Fibroblast of pulmonary artery (primary cell): ENCODE measurements around the gene EFCAB6.

Experiments used
- DNase-seq: peaks from one replicate; pipeline ENCODE4 v3.0.0-alpha.2; 2010; ENCODE audit warnings: low read depth
- H3K4me3 ChIP-seq: replicated peaks from 2 replicates; pipeline ENCODE4 v1.5.1; 2011; ENCODE audit warnings: low read depth, mild to moderate bottlenecking, control low read depth, low read length, moderate library complexity
- TF ChIP-seq, protein P1 (sequence below): IDR thresholded peaks from 2 replicates; pipeline ENCODE4 v1.5.1; 2011; ENCODE audit warnings: mild to moderate bottlenecking, control low read depth, low read length, inconsistent platforms; ENCODE audit errors: missing control alignments

Gene EFCAB6

DNA sequence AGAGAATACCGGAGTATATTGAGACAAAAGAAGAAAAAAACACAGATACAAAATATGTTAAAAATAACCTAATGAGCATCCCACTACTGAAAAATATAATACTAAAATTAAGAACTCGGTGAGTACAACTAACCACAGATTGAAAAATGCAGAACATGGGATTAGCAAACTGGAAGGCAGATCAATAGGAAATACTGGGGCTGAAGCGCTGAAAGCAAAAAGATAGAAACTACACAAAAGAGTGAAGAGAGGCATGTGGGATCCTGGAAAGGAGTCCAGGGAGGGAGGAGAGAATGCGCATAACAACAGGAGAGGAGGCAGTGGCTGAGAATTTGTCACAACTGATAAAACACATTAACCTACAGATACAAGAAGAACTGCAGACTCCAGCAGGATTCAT, 159.3 kb downstream of the EFCAB6 start:
- TF ChIP-seq, protein P1, sequence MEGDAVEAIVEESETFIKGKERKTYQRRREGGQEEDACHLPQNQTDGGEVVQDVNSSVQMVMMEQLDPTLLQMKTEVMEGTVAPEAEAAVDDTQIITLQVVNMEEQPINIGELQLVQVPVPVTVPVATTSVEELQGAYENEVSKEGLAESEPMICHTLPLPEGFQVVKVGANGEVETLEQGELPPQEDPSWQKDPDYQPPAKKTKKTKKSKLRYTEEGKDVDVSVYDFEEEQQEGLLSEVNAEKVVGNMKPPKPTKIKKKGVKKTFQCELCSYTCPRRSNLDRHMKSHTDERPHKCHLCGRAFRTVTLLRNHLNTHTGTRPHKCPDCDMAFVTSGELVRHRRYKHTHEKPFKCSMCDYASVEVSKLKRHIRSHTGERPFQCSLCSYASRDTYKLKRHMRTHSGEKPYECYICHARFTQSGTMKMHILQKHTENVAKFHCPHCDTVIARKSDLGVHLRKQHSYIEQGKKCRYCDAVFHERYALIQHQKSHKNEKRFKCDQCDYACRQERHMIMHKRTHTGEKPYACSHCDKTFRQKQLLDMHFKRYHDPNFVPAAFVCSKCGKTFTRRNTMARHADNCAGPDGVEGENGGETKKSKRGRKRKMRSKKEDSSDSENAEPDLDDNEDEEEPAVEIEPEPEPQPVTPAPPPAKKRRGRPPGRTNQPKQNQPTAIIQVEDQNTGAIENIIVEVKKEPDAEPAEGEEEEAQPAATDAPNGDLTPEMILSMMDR, result no peak
- DNase-seq, result no peak
- H3K4me3 ChIP-seq, result no peak overlapping the region

DNA sequence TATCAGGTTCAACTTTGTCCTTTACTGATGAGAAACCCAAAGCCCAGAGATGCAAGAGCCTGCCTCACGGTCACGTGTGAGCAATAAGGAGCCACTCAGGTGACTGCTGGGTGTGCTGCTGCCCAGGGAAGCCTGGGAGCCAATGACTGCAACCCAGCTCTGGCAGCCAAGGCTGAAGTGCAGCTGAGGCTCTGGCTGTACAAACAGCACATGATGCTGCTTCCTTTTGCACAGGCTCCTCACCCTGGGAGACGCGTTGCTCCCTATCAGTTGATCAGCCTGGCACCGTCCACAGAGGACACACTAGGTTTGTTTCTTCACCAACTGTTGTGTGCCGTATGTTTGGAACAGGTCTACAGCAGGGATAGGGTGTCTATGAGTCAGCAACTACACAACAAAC, 168.7 kb downstream of the EFCAB6 start:
- DNase-seq, result no peak
- TF ChIP-seq, protein P1, result no peak
- no peak overlapping the region for H3K4me3 ChIP-seq

DNA sequence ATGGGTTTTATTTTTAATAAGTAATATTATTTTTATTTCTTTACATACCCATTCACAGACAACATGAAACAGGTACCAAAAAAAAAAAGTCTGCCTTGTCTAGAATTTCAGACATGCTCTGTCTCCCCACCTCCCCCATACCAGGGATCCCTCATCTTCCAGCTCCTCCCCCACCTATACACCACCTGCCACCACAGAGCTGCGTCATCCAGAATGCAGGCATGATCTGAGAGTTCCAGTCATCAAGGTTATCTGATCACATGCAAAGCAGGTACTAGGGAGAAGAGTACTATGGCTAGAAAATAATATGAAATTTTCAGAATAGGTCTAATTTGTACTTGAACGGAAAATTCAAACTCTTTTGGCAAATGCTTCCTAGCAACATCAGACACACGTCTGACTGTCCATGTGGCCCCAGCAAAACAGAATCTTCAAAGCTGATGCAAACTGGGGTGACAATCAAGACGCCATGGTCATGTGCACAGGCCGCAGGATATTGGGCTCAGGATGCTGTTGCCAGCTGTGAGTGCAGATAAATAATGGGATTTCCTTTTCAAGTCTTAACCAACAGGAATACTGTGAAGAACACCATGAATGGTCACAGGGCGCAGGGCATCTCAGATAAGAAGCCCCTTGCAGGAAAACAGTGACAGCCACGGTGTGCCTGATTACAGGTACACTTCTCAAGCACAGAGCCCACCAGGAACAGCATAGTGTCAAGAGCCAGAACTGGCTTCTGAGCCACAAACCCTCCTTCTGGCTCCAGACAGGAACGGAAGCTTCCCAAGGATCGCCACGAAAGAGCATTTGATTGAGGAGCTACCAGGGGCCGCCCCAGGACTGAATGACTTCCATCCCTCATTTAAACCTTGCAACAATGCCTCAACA, 169.5 kb downstream of the EFCAB6 start:
- TF ChIP-seq, protein P1, result no peak
- no peak for DNase-seq
- no peak overlapping the region for H3K4me3 ChIP-seq

DNA sequence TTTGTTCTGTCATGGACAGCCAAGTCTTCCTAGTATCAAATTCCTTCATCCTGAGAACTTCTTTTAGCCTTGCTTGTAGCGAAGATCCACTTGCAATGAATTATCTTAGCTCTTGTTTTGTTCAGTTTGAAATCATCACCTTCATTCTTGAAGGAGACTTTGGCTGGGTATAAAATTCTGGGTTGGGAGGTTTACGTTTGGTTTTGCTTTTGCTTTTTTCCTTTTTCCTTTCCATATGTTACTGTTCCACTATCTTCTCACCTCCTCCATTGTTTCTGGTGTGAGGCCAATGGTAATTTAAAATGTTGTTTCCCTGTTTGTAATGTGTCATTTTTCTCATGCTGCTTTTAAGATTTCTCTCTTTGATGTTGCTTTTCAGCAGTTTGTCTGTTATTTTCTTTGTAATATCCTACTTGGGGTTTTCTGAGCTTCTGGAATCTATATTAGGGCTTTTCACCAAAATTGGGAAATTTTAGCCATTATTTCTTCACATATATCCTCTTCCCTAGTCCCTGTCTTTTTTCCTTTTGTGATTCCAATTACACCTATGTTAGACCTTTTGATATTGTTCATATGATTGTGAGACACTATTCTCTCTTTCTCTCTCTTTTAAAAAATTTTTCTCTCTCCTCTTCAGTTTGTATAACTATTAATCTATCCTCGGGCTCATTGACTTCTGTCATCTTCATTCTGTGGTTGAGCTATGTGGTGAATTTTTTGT, 172.7 kb downstream of the EFCAB6 start:
- no peak overlapping the region for H3K4me3 ChIP-seq
- TF ChIP-seq, protein P1, result no peak
- no peak for DNase-seq

DNA sequence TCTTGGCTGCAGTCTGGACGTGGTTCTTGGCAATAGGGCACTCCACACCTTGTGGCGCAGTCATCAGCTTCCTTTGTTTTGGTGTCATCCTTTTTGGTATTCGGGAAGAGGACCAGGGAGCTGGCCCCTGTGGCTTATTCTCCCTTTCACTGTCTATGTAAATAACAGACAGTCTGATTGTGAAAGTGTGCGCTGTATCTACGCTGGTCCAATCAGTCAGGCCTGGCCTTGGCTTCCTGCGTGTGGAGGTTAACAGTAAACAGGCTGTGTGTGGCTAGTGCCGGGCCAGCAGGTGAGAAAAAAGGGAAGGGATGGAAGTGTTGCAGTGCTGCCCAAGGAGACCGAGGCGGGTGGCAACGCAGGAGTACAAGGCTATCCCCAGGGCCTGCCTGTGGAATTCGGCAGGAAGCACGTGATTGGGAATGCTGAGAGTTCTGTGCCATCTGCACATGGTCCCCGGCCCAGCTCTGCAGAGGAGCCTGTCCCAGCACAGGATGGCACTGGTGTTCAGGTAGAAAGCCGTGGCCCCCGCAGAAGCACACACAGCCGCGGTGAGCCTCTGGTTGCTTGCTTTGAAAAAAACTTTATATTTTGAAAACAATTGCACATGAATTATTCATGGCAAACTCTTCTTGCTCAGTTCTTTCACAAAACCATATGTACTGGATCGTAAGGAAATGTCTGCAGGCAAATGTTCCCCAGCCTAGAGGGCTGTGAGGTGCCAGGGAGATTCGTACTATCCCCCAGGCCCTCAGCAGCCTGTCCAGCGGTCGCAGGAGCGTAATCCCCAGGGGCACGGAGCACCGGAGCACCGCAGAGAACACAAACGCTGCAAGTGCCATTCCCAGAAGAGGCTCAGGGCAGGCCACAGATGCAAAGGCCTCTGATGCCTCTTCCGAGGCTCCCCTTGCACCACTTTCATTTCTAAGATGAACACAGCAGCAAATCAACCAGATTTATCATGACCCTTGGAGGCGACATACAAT, 174.5 kb downstream of the EFCAB6 start:
- TF ChIP-seq, protein P1, result no peak
- DNase-seq, result no peak
- H3K4me3 ChIP-seq, result no peak overlapping the region

DNA sequence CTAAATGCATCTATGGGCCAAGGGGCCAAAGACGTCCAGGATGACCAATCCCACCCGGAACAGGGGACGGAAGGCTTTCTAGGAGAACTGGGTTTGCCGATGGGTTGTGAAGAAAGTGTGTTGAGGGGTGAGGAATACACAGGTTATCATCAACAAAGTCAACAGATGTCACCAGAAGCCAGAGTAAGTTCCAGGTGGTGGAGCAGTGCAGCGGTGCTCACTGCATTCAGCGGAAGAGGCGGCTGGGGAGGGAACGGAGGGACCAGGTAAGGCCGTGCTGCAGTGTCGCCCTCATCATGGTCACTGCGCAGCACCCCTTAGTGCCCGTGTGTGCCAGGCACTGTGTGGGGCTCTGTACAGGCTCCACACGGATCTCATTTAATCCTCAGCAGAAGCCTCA, 176.0 kb downstream of the EFCAB6 start:
- no peak overlapping the region for H3K4me3 ChIP-seq
- no peak for DNase-seq
- TF ChIP-seq, protein P1, result no peak
